Measurements from ENCODE around the gene GSAP.
A peak's percentile ranks its signal among the peaks of the same experiment; 100 is the strongest.

Gene GSAP

DNA sequence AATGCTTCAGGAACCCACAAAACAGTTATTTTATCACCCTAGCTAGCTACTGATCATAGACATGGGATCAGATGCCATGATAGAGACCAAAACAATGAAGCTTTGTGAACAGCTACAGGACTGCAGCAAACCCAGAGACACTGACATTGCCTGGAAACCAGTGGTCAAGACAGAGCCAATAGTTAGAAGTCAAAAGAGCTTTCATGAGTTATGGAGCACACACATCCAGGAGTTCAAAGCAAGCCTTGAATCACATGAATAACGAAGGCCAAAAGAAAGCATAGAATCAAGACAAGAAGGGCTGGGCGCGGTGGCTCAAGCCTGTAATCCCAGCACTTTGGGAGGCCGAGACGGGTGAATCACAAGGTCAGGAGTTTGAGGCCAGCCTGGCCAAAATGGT is 34.5 kb upstream of the GSAP start:
- DNase-seq (ENCODE audit: low read depth): no peak
- no peak overlapping the region for H3K4me3 ChIP-seq (replicated peaks; ENCODE audit: low read depth, low read length)
- TF ChIP-seq, protein P1, sequence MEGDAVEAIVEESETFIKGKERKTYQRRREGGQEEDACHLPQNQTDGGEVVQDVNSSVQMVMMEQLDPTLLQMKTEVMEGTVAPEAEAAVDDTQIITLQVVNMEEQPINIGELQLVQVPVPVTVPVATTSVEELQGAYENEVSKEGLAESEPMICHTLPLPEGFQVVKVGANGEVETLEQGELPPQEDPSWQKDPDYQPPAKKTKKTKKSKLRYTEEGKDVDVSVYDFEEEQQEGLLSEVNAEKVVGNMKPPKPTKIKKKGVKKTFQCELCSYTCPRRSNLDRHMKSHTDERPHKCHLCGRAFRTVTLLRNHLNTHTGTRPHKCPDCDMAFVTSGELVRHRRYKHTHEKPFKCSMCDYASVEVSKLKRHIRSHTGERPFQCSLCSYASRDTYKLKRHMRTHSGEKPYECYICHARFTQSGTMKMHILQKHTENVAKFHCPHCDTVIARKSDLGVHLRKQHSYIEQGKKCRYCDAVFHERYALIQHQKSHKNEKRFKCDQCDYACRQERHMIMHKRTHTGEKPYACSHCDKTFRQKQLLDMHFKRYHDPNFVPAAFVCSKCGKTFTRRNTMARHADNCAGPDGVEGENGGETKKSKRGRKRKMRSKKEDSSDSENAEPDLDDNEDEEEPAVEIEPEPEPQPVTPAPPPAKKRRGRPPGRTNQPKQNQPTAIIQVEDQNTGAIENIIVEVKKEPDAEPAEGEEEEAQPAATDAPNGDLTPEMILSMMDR (IDR thresholded peaks at IDR 0.05; ENCODE audit: low read length, missing control alignments): no peak

DNA sequence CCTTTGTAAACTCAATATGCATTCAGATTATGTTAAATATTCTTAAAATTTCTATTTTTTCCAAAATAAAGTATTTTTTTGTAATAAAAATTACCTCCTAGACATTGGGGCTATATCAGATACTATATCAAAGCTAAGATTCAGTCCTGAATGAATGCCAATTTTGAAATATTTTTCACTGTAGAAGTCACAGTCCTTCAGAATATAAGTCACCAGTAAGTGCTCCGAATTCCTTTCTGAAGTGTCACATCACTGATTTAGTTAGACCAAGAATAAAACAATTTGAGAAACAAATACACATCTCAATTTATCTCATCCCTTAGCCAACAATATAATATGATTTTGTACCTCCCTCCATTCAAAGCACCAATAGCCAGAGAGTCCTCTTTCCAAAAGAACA is 33.9 kb upstream of the GSAP start:
- no peak overlapping the region for H3K4me3 ChIP-seq (replicated peaks; ENCODE audit: low read depth, low read length)
- DNase-seq (ENCODE audit: low read depth): peak; percentile 28
- TF ChIP-seq, protein P1 (IDR thresholded peaks at IDR 0.05; ENCODE audit: low read length, missing control alignments): no peak

DNA sequence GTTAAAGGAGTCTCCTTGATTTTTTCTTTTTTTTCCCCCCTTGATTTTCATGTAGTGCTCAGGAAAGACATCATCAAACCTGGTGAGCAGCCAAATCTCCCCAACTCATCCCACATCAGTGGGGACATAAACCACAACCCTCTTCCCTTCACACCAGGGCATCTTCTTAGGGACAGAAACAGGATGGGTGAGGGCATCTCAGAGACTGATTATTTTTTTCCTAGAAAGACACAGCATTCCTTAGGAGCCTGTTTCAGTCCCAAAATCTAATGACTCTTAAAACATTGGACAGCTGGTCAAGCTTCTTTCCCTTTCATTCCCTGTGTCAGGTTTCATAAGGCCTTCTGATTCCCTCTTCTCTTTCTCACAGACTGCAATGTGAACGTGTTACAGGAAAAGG is 31.5 kb upstream of the GSAP start:
- no peak overlapping the region for H3K4me3 ChIP-seq (replicated peaks; ENCODE audit: low read depth, low read length)
- no peak for DNase-seq (ENCODE audit: low read depth)
- TF ChIP-seq, protein P1 (IDR thresholded peaks at IDR 0.05; ENCODE audit: low read length, missing control alignments): no peak

DNA sequence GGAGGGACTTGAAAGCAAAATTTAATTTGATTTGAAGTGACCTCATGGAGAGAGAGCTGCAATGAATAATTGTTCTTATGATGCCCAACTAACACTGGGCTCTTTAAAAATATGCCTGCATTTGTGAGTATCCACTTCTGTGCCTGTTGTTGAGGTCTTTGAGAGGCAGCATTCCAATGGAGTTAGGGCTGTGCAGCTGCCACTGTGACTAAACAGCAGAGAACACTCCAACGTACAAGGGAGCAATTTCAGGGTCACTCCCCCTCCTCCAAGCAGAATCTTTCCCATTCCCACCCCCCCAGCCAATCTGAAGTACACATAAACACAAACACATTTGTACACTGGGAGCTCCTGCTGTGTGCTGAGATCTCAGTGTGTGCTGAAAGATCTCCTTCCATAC is 28.0 kb upstream of the GSAP start:
- TF ChIP-seq, protein P1 (IDR thresholded peaks at IDR 0.05; ENCODE audit: low read length, missing control alignments): no peak
- no peak overlapping the region for H3K4me3 ChIP-seq (replicated peaks; ENCODE audit: low read depth, low read length)
- DNase-seq (ENCODE audit: low read depth): peak; percentile 36

DNA sequence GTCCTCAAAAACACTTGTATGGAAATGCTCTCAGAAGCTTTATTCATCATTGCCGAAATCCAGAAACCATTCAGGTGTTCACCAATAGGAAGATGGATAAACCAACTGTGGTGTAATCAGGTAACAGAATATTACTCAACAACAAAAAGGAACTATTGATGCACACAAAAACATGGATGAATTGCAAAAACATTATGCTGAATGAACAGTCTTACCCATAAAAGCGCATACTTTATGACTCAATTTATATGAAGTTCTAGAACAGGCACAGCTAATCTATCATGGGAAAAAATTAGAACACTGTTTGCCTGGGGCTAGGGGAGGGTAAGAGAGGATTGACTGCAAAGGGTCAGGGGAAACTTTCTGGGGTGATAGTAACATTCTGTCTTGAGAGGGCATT is 26.9 kb upstream of the GSAP start:
- DNase-seq (ENCODE audit: low read depth): no peak
- TF ChIP-seq, protein P1 (IDR thresholded peaks at IDR 0.05; ENCODE audit: low read length, missing control alignments): no peak
- H3K4me3 ChIP-seq (replicated peaks; ENCODE audit: low read depth, low read length): no peak overlapping the region

DNA sequence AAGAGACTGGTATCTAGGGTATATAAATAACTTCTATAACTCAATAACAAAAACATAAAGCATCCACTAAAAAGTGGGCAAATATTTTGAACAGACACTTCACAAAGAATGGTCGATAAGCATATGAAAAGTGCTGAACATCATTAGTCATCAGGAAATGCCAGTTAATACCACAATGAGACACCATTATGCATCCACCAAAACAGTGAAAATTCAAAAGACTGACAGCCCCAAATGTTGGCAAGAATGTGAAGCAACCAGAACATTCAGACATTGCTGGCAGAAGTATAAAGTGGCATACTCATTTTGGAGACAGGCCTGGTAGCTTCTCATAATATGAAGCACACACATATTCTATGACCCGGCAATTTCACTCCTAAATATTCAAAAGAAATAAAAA is 26.5 kb upstream of the GSAP start:
- no peak overlapping the region for H3K4me3 ChIP-seq (replicated peaks; ENCODE audit: low read depth, low read length)
- peak; percentile 53 for DNase-seq (ENCODE audit: low read depth)
- TF ChIP-seq, protein P1 (IDR thresholded peaks at IDR 0.05; ENCODE audit: low read length, missing control alignments): no peak

DNA sequence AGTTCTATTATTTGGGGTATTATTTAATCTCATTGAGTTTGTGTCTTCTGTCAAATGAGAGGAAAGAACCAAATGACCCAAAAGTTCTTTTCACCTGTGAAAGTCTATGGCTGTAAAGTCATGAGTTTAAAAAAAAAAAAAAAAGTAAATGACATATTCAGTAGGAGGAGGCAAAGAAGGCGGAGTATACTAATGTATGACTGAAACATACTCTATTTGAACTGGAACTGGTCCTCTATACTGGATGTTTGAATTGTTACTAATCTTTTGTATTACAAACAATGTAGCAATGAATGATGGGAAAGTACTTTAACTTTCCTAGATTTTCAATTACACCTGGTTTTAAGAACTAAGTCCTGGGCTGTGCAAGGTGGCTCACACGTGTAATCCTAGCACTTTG is 24.9 kb upstream of the GSAP start:
- H3K4me3 ChIP-seq (replicated peaks; ENCODE audit: low read depth, low read length): no peak overlapping the region
- TF ChIP-seq, protein P1 (IDR thresholded peaks at IDR 0.05; ENCODE audit: low read length, missing control alignments): no peak
- no peak for DNase-seq (ENCODE audit: low read depth)
